HepG2 (cell line): ENCODE results near the gene NFE2L1. TPM values are rescaled to one million over a fixed set of nuclear protein-coding genes. Genes with fewer than 3 reads are reported as not detected.
A peak's percentile ranks its signal among the peaks of the same experiment; 100 is the strongest.

ENCODE experiments used
- JUN ChIP-seq: sonication (generic); formaldehyde crosslinking; IDR thresholded peaks from 2 replicates; pipeline ENCODE4 v1.4.0; 2020; ENCODE audit warnings: mild to moderate bottlenecking, missing genetic modification reagents
- KDM5A ChIP-seq: fragments of 200-600 bp; sonication (generic); IDR thresholded peaks from 2 replicates; pipeline ENCODE4 v1.7.0; 2018; ENCODE audit warnings: antibody characterized with exemption, mild to moderate bottlenecking, low read length, borderline replicate concordance
- KDM6A ChIP-seq: IDR thresholded peaks from 2 replicates; pipeline ENCODE4 v1.6.1; 2016; ENCODE audit warnings: low read depth
- MIER2 ChIP-seq: IDR thresholded peaks from 2 replicates; pipeline ENCODE4 v1.6.1; 2016; ENCODE audit warnings: missing biosample characterization, missing genetic modification reagents
- MTF1 ChIP-seq: sonication (generic); formaldehyde crosslinking; IDR thresholded peaks from 2 replicates; pipeline ENCODE4 v1.5.0; 2020; ENCODE audit warnings: missing genetic modification reagents
- NFE2 ChIP-seq: sonication (generic); formaldehyde crosslinking; IDR thresholded peaks from 2 replicates; pipeline ENCODE4 v1.4.0; 2020; ENCODE audit warnings: missing genetic modification reagents
- RARA ChIP-seq: IDR thresholded peaks from 2 replicates; pipeline ENCODE4 v1.6.1; 2016; ENCODE audit warnings: missing genetic modification reagents, missing compliant biosample characterization
- RELA ChIP-seq: sonication (generic); formaldehyde crosslinking; IDR thresholded peaks from 2 replicates; pipeline ENCODE4 v1.4.0; 2020; ENCODE audit warnings: missing genetic modification reagents
- SNAPC4 ChIP-seq: sonication (generic); formaldehyde crosslinking; IDR thresholded peaks from 2 replicates; pipeline ENCODE4 v1.4.0; 2020; ENCODE audit warnings: mild to moderate bottlenecking, missing genetic modification reagents
- ZBTB34 ChIP-seq: sonication (generic); formaldehyde crosslinking; IDR thresholded peaks from 2 replicates; pipeline ENCODE4 v1.8.0; 2022; ENCODE audit warnings: mild to moderate bottlenecking, missing genetic modification reagents
- ZBTB4 ChIP-seq: sonication (generic); formaldehyde crosslinking; IDR thresholded peaks from 2 replicates; pipeline ENCODE4 v1.4.0; 2020; ENCODE audit warnings: missing genetic modification reagents, mild to moderate bottlenecking, borderline replicate concordance
- ZNF124 ChIP-seq: sonication (generic); formaldehyde crosslinking; IDR thresholded peaks from 2 replicates; pipeline ENCODE4 v1.4.0; 2020; ENCODE audit warnings: missing genetic modification reagents
- ZNF136 ChIP-seq: sonication (generic); formaldehyde crosslinking; IDR thresholded peaks from 2 replicates; pipeline ENCODE4 v1.8.1; 2022; ENCODE audit warnings: low read depth, mild to moderate bottlenecking, moderate library complexity, missing genetic modification reagents
- ZNF207 ChIP-seq: fragments of 450-650 bp; IDR thresholded peaks from 2 replicates; pipeline ENCODE4 v1.6.1; 2016; ENCODE audit warnings: antibody characterized with exemption, borderline replicate concordance
- ZNF800 ChIP-seq: sonication (generic); formaldehyde crosslinking; IDR thresholded peaks from 2 replicates; pipeline ENCODE4 v1.4.0; 2020; ENCODE audit warnings: missing genetic modification reagents
- polyA plus RNA-seq, 8 experiments: library from polyadenylated mRNA; depleted of rRNA in 3 of 8; stranded (reverse) in 7 of 8; unstranded in 1 of 8; fragments of >200 nt; fragmentation: Illumina TruSeq in 4 of 8; extraction: Trizol in 4 of 8; gene quantifications; 2 replicates each; pipeline versions ENCODE4 v1.2.1 to v1.2.3, GENCODE V29; 2011 to 2016; ENCODE audit warnings: low read depth in 4 of 8, missing spikeins in 1 of 8, mixed read lengths in 1 of 8; ENCODE audit not compliant: insufficient read depth in 1 of 8
- total RNA-seq, 5 experiments: library from RNA; depleted of rRNA; stranded (reverse); fragments of >200 nt; fragmentation: Illumina TruSeq; extraction: Trizol; gene quantifications; 2 replicates each; pipeline ENCODE4 v1.2.3, GENCODE V29; 2016; ENCODE audit warnings: low read depth in 1 of 5

The NFE2L1 gene
- total and polyA plus RNA-seq, 2 of the 13 experiments (the other 11 are each of a cell fraction or from before 2014, with no cell fraction given): 67.0 to 234 TPM

- peak; percentile 69 for TF ChIP-seq ZBTB34 (CRISPR knock-in tag)
- peak; percentile 93 for TF ChIP-seq SNAPC4 (CRISPR knock-in tag)
- no peak; the same call in 1 of the 2 replicates for TF ChIP-seq ZNF124 (CRISPR knock-in tag)
- TF ChIP-seq NFE2 (CRISPR knock-in tag): no peak
- TF ChIP-seq KDM5A: no peak
- 0 out of 2 replicates have a peak, but pooled peaks have one; percentile 59 for TF ChIP-seq ZNF800 (CRISPR knock-in tag)
- no peak; the same call in 1 of the 2 replicates for TF ChIP-seq RELA
- no peak for TF ChIP-seq MTF1 (CRISPR knock-in tag)
- peak; percentile 98; the same call in 1 of the 2 replicates for TF ChIP-seq ZBTB4 (CRISPR knock-in tag)
- TF ChIP-seq ZNF207: no peak
- TF ChIP-seq ZNF136 (CRISPR knock-in tag): no peak
- no peak for TF ChIP-seq RARA (CRISPR knock-in tag)
- peak; percentile 77 for TF ChIP-seq JUN (CRISPR knock-in tag)
- no peak for TF ChIP-seq MIER2 (CRISPR knock-in tag)
- TF ChIP-seq KDM6A (CRISPR knock-in tag): no peak
These were observed at the start of gene NFE2L1 (continued) for GRCh38 chr17:48047741-48048383.
